Keratinocyte (primary cell): ENCODE results near the gene C16orf96.

Experiments
- EZH2 ChIP-seq: IDR thresholded peaks from one replicate; pipeline ENCODE4 v1.6.1; 2012; ENCODE audit warnings: inconsistent platforms, mild to moderate bottlenecking, low read length, moderate library complexity
- TF ChIP-seq, protein P1 (sequence below), 3 experiments: IDR thresholded peaks in 1 of 3; conservative IDR thresholded peaks in 1 of 3; optimal IDR thresholded peaks in 1 of 3; 2 replicates in 2 of 3; 3 replicates in 1 of 3; pipeline versions ENCODE3 to v1.5.1; 2011; ENCODE audit warnings: low read length in 3 of 3, mild to moderate bottlenecking in 3 of 3, moderate library complexity in 2 of 3, control low read depth in 1 of 3, inconsistent platforms in 1 of 3; ENCODE audit not compliant: insufficient read depth in 2 of 3; ENCODE audit errors: extremely low read depth in 1 of 3

DNA sequence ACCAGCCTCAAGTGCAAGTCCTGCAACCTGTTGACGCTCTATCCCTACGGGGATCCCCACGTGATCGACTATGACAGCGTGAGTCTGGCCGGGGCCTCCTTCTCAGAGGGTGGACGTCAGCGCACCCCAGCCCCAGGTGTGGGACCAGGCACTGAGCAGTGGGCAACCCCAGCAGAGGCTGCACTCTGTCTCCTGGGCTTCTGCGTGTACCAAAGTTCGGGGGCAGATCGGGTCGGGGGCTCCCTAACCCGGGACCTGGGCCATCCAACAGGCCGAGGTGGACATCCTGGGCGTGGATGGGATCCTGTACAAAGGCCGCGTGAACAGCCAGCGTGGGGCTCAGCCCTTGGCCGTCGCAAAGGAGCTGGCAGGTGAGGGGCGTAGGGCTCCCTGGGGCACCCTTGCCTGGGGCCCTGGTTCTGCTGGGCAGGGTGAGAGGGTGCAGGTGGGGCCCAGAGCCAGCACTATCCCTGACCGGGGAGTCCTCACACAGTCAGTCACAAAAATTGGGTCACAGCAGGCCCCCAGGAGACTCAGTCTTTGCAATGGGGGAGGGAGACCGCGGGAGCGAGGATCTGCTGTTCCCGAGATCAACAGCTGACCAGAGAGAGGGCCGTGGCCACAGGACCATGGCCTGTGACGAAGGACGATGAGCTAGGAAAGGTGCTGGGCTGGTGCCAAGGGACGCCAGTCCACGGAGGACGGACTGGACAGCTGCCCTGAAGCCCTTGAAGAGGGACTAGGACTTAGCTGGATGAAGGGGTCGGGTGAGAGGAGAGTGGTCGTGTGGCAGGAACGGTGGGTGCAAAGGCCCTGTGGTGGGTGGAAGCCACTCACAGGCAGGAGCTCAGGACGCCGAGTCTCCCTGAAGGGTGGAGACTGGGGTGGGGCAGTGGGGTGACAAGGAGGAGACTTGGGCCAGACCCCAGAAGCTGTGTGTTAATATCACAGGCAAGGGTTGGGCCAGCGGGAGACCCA is 38.6 kb downstream of the C16orf96 start:
- TF ChIP-seq, protein P1, sequence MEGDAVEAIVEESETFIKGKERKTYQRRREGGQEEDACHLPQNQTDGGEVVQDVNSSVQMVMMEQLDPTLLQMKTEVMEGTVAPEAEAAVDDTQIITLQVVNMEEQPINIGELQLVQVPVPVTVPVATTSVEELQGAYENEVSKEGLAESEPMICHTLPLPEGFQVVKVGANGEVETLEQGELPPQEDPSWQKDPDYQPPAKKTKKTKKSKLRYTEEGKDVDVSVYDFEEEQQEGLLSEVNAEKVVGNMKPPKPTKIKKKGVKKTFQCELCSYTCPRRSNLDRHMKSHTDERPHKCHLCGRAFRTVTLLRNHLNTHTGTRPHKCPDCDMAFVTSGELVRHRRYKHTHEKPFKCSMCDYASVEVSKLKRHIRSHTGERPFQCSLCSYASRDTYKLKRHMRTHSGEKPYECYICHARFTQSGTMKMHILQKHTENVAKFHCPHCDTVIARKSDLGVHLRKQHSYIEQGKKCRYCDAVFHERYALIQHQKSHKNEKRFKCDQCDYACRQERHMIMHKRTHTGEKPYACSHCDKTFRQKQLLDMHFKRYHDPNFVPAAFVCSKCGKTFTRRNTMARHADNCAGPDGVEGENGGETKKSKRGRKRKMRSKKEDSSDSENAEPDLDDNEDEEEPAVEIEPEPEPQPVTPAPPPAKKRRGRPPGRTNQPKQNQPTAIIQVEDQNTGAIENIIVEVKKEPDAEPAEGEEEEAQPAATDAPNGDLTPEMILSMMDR (optimal IDR thresholded peaks at IDR 0.05 in 1 of 3, IDR thresholded peaks at IDR 0.05 in 1 of 3, conservative IDR thresholded peaks at IDR 0.05 in 1 of 3; ENCODE audit: extremely low read depth in 1 of 3, insufficient read depth in 2 of 3, low read length in 3 of 3): no peak
- no peak for TF ChIP-seq EZH2
